K562 (cell line): Measurements from ENCODE around the gene CEL. TPM values are rescaled to one million over a fixed set of nuclear protein-coding genes. Genes with fewer than 3 reads are reported as not detected.

Experiments used
- ATAC-seq: fragments of 200-7000 bp; cut with Tn5 transposase; 3 replicates; pipeline ENCODE4 v1.9.1; 2020; ENCODE audit warnings: moderate library complexity
- BruUV-seq: library from RNA; stranded (reverse); fragments of 400-500 nt; replicated peaks from 2 replicates; lab custom pipeline; 2021; lab: Mats Ljungman, UMichigan
- CTCF ChIA-PET: fragments of 300-600 bp; formaldehyde crosslinking; extraction: SDS; loops from one replicate; lab custom pipeline; 2021; ENCODE audit warnings: low intra/inter-chr PET ratio; lab: Yijun Ruan, JAX
- POLR2A ChIA-PET: fragments of 300-600, 350-650 bp; sonication (Branson Sonifier 250); formaldehyde crosslinking; extraction: SDS; loops from one replicate; lab custom pipeline; 2021; ENCODE audit warnings: antibody characterized with exemption, inconsistent platforms; lab: Yijun Ruan, JAX
- DNase-seq, 4 experiments: peaks; one replicate each; pipeline versions ENCODE4 v3.0.0 to v3.0.0-alpha.2; 2011 to 2018; ENCODE audit warnings: low spot score in 3 of 4, mixed read lengths in 3 of 4; ENCODE audit errors: extremely low read depth in 1 of 4
- FAIRE-seq: peaks from 2 replicates; lab custom pipeline; 2011; peaks lifted over from hg19 to GRCh38; lab: Jason Lieb, UNC
- H2AFZ ChIP-seq: 2 replicates; pipeline ENCODE4 v1.6.0; 2011; ENCODE audit warnings: low read depth, low read length, control low read depth, inconsistent platforms
- H3K27ac ChIP-seq: fragments of 200-600 bp; 3 replicates; pipeline ENCODE4 v1.8.0; 2011; ENCODE audit warnings: low read depth, mild to moderate bottlenecking, control low read depth, inconsistent platforms, low read length, moderate library complexity, mixed read lengths; ENCODE audit errors: extremely low read depth
- H3K27me3 ChIP-seq, 2 experiments: fragments of 300-600 bp in 1 of 2; 2 replicates in 1 of 2; 3 replicates in 1 of 2; pipeline versions ENCODE4 v1.6.0 to v1.8.0; 2011; ENCODE audit warnings: inconsistent platforms in 2 of 2, low read length in 2 of 2, mild to moderate bottlenecking in 1 of 2, mixed read lengths in 1 of 2, moderate library complexity in 1 of 2; ENCODE audit not compliant: control insufficient read depth in 2 of 2, insufficient read depth in 2 of 2
- H3K36me3 ChIP-seq: fragments of 300-600 bp; 3 replicates; pipeline ENCODE4 v1.8.0; 2011; ENCODE audit warnings: mild to moderate bottlenecking, low read length, inconsistent platforms; ENCODE audit not compliant: control insufficient read depth, insufficient read depth
- H3K4me1 ChIP-seq, 2 experiments: fragments of 200-600 bp in 1 of 2; replicated peaks in 1 of 2; 2 replicates in 1 of 2; 3 replicates in 1 of 2; pipeline versions ENCODE4 v1.5.1 to v1.8.0; 2011; ENCODE audit warnings: inconsistent platforms in 2 of 2, low read length in 2 of 2, mild to moderate bottlenecking in 1 of 2, mixed read lengths in 1 of 2, moderate library complexity in 1 of 2; ENCODE audit not compliant: control insufficient read depth in 2 of 2, insufficient read depth in 2 of 2
- H3K4me2 ChIP-seq: 2 replicates; pipeline ENCODE4 v1.6.1; 2011; ENCODE audit warnings: low read length, control low read depth, inconsistent platforms, mixed read lengths; ENCODE audit not compliant: insufficient read depth
- H3K4me3 ChIP-seq: fragments of 200-600 bp; sonication (generic), shearing (Covaris generic); 2 replicates; pipeline ENCODE4 v1.5.1; 2016; ENCODE audit warnings: control low read depth, inconsistent platforms
- H3K79me2 ChIP-seq: fragments of 200-600 bp; 3 replicates; pipeline ENCODE4 v1.8.0; 2011; ENCODE audit warnings: low read length, inconsistent platforms; ENCODE audit not compliant: control insufficient read depth, insufficient read depth
- H3K9ac ChIP-seq, 2 experiments: 2 replicates each; pipeline versions ENCODE4 v1.6.0 to v1.6.1; 2011; ENCODE audit warnings: low read depth in 2 of 2, low read length in 2 of 2, control low read depth in 1 of 2, inconsistent platforms in 1 of 2, mild to moderate bottlenecking in 1 of 2, mixed read lengths in 1 of 2; ENCODE audit not compliant: insufficient read depth in 1 of 2
- H3K9me1 ChIP-seq: one replicate; pipeline ENCODE4 v1.6.0; 2011; ENCODE audit warnings: inconsistent platforms, mild to moderate bottlenecking, low read length, moderate library complexity; ENCODE audit not compliant: control insufficient read depth, insufficient read depth
- H3K9me3 ChIP-seq: replicated peaks from 2 replicates; pipeline ENCODE4 v1.5.1; 2011; ENCODE audit warnings: low read depth, low read length, inconsistent platforms; ENCODE audit not compliant: control insufficient read depth, insufficient read depth
- H4K20me1 ChIP-seq: replicated peaks from 2 replicates; pipeline ENCODE4 v1.6.1; 2011; ENCODE audit warnings: low read length, inconsistent platforms, mixed read lengths; ENCODE audit not compliant: control insufficient read depth, insufficient read depth
- CBFB ChIP-seq: sonication (generic); formaldehyde crosslinking; IDR thresholded peaks from 2 replicates; pipeline ENCODE4 v1.4.0; 2020; ENCODE audit warnings: mild to moderate bottlenecking, missing genetic modification reagents
- CGGBP1 ChIP-seq: fragments of 250-450 bp; sonication (Bioruptor Pico); IDR thresholded peaks from 2 replicates; pipeline ENCODE4 v1.9.0; 2021; ENCODE audit warnings: mild to moderate bottlenecking
- E2F6 ChIP-seq, 2 experiments: IDR thresholded peaks; 2 replicates each; pipeline ENCODE4 v1.6.1; 2011; ENCODE audit warnings: borderline replicate concordance in 1 of 2, control low read depth in 1 of 2, low read depth in 1 of 2, low read length in 1 of 2, mild to moderate bottlenecking in 1 of 2, mixed read lengths in 1 of 2, moderate library complexity in 1 of 2; ENCODE audit not compliant: insufficient read depth in 1 of 2, insufficient read length in 1 of 2, poor library complexity in 1 of 2, severe bottlenecking in 1 of 2; ENCODE audit errors: extremely low read depth in 1 of 2
- HLTF ChIP-seq: fragments of 450-650 bp; IDR thresholded peaks from 2 replicates; pipeline ENCODE4 v1.6.1; 2016
- L3MBTL2 ChIP-seq: fragments of 450-650 bp; IDR thresholded peaks from 2 replicates; pipeline ENCODE4 v1.6.1; 2016; ENCODE audit warnings: mild to moderate bottlenecking, moderate library complexity
- STAT6 ChIP-seq: sonication (generic); formaldehyde crosslinking; IDR thresholded peaks from 2 replicates; pipeline ENCODE4 v1.8.1; 2023; ENCODE audit warnings: mild to moderate bottlenecking, missing genetic modification reagents
- TAF1 ChIP-seq: IDR thresholded peaks from 2 replicates; pipeline ENCODE4 v1.6.1; 2011; ENCODE audit warnings: mild to moderate bottlenecking, low read length, moderate library complexity; ENCODE audit not compliant: insufficient read depth, control insufficient read depth, severe bottlenecking; ENCODE audit errors: extremely low read depth
- ZZZ3 ChIP-seq: fragments of 450-650 bp; IDR thresholded peaks from 2 replicates; pipeline ENCODE4 v1.6.1; 2016; ENCODE audit warnings: antibody characterized with exemption, mild to moderate bottlenecking, moderate library complexity
- WGBS: fragments of 100-300 bp; shearing (Covaris generic); methylation state at CpG from one replicate; pipeline ENCODE4 v1.1.6; 2016; ENCODE audit warnings: low coverage, mixed read lengths; ENCODE audit not compliant: insufficient coverage; ENCODE audit errors: missing lambda C conversion rate; 5-methylcytosine and 5-hydroxymethylcytosine counted together
- in situ Hi-C: fragments of 300-500 bp; cut with MboI; formaldehyde crosslinking; loops from 4 replicates; pipeline ENCODE4 v1.15.0; 2018; ENCODE audit warnings: inconsistent platforms, mixed read lengths
- intact Hi-C: fragments of 100-400 bp; cut with micrococcal nuclease; formaldehyde crosslinking; loops from 2 replicates; pipeline ENCODE4 v1.14.2; 2022
- polyA plus RNA-seq, 8 experiments: library from polyadenylated mRNA; depleted of rRNA in 4 of 8; stranded (reverse) in 5 of 8; unstranded in 3 of 8; fragments of >200 nt; fragmentation: Nextera tagmentation in 2 of 8; fragmentation: Illumina TruSeq in 1 of 8; extraction: Ambion mirVana in 2 of 8; extraction: Trizol in 1 of 8; gene quantifications; 2 replicates each; pipeline versions ENCODE4 v1.2.1 to v1.2.3, GENCODE V29; 2011 to 2014; ENCODE audit warnings: inconsistent platforms in 1 of 8, missing spikeins in 1 of 8
- total RNA-seq, 7 experiments: library from RNA; depleted of rRNA in 6 of 7; stranded (reverse); fragments of >200 nt in 6 of 7; fragmentation: Illumina TruSeq in 2 of 7; extraction: Trizol in 2 of 7; gene quantifications; 2 replicates each; pipeline versions ENCODE4 v1.2.1 to v1.2.3, GENCODE V29; 2011 to 2021; ENCODE audit warnings: low replicate concordance in 1 of 7

CEL gene
- total and polyA plus RNA-seq, 9 of the 15 experiments (the other 6 are each of a cell fraction or from before 2014, with no cell fraction given), result 0.09 to 3.0 (median 0.51) TPM; not detected in 2

- H3K4me1 ChIP-seq, result peaks cover 31 to 38% of the 10 kb centered on the region in 2 experiments; a peak in 4 of 5 replicates
- FAIRE-seq (no peak), ATAC-seq (no peak), DNase-seq (no peak)
- intact Hi-C loops, result loop anchor here (5.0 kb wide), 1 partner anchor 119 kb away; no protein-coding TSS in a partner anchor
- peaks cover 47% of the 10 kb centered on the region for H3K79me2 ChIP-seq
- WGBS, result 36% methylated on average over 3 of the region's 3 CpGs
- in situ Hi-C loops, result no loop called here
- H3K27ac ChIP-seq, result peak overlapping the region; percentile 50; the same call in 1 of the 3 replicates
- no peaks in the 10 kb centered on the region for H4K20me1 ChIP-seq
- no peaks in the 10 kb centered on the region for H3K27me3 ChIP-seq
- BruUV-seq, result no TSS peak
- peaks cover 16% of the 10 kb centered on the region for H3K36me3 ChIP-seq
- H3K4me2 ChIP-seq, result no peak overlapping the region; the same call in 1 of the 2 replicates
- H3K4me3 ChIP-seq, result no peak overlapping the region
- POLR2A ChIA-PET, result interaction anchor here (0.6 to 1.5 kb wide), 4 partner anchors 12 to 1915 kb away, joined by 3 to 4 read pairs (median 3); partner anchors contain the start of genes MED22 and RPL7A
- peaks cover 12% of the 10 kb centered on the region; the same call in 1 of the 2 replicates for H3K9me3 ChIP-seq
- no peaks in the 10 kb centered on the region for H3K9me1 ChIP-seq
- no peak overlapping the region for H3K9ac ChIP-seq
- CTCF ChIA-PET, result no interaction called here
- H2AFZ ChIP-seq, result no peak overlapping the region
- TF ChIP-seq ZZZ3 (no peak), L3MBTL2 (peak; percentile 74), CGGBP1 (no peak), STAT6 (no peak), E2F6 (IDR thresholded peaks at IDR 0.05; ENCODE audit: borderline replicate concordance in 1 of 2, extremely low read depth in 1 of 2, insufficient read depth in 1 of 2, insufficient read length in 1 of 2, low read depth in 1 of 2, low read length in 1 of 2, poor library complexity in 1 of 2, severe bottlenecking in 1 of 2) (peak in 1 of 2 experiments; percentile 62), TAF1 (no peak), HLTF (no peak), CBFB (no peak)
Measured at GRCh38 chr9:133028221-133028620, 33.6 kb upstream of the CEL start.
